GM18511 (cell line): ENCODE data around the gene ABHD12B.
A peak's percentile ranks its signal among the peaks of the same experiment; 100 is the strongest.
"Not testable (repeated sequence)": the region's sequence is repeated elsewhere in the genome, so short reads cannot be mapped to it uniquely, and the experiment has no call there.

ENCODE experiments used
- ATAC-seq: cut with Tn5 transposase; IDR thresholded peaks from one replicate; pipeline ENCODE4 v1.9.1; 2021; ENCODE audit warnings: mild to moderate bottlenecking, moderate library complexity; ENCODE audit not compliant: unreplicated experiment

The ABHD12B gene

DNA sequence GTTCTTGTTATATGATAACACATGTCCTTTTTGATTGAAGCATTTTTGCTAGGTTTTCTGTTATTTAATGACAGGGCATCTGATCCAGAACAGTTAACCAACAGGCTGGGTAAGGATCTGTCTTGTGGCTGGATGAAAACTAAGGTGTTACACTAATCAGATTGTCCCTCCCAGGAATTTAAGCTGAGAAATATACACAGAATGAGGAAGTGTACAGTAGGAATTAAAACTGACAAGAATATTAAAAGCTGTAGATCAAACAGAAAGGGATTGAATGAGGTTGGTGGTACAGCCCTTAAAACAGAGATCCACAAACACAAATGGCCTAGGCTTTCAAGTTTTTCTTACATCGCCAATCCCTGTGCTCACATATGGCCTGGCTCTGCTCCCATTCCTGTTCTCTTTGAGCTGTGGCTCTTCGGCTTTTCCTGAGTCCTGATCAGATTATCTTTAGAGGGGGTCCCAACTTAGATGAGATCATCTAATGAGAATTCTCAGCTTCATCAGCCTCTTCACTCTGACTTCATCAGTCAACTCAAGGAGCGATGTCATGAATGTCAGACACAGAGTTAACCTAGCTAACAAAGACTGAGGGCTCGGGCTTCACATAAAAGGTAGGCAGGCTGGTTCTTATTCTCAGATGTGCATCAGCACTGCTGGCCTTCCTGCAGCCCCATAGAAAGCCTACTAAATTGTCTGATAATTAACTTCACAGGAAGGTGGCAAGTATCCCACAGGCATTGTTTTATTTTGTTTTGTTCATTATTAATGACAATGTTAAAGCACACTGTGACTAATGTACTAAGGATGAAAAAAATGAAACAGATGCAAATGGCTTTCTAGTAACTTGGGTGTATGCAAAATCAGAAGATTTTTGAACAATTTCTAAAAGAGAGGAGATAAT is 61.0 kb downstream of the ABHD12B start:
- ATAC-seq: no peak

DNA sequence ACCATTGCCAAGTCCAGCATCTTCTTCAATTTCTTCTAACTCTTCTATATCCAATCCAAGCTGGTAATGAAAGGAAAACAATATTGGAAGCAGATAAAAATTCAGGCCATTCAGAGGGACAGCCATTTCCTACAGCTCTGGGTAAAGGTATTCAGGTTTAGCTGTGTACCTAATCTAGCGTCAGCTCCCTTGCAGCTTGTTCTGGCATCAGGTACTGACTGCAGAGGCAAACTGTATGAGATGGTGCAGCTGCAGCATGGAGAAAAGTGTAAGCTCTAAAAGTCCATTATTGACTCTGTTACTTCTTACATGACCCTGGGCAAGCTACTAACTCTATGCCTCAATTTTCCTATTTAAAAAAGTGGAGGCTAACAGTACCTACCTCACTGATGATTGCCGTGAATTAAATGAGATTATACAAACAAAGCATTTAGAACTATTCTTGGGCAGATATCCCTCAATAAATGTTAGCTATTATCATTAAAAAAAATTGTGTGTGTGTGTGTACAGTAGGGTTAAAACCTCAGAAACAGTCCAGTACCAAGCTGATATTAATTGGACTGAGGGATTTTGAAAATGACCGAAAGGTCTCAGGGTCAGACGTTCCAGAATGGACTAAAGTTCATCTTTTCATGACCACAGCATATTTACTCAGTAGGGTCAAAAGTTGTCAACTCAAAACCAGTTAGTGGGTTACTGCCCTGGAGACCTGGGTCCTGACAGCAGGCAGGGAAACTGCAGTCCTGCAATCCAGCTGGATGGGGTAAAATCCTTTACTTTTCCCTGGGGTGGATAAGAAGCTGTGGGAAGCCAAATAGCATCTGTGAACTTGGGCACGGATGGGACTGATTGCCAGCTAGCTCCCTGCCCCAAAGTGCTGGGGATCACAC is 63.5 kb downstream of the ABHD12B start:
- ATAC-seq: no peak

DNA sequence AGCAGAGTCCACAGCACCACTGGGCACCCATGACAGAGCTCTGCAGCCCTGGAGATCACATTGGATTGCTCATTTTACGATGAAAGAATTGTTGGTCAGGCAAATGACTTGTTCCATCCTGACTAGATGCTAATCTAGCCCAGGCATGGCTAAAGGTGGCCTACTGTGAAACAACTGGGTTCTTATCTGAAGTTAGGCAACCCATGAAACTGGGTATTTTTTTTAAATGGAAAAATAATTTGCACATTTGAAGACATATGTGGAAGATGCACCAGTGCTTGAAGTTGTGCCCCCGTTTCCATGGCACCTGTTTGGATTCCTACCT is 64.1 kb downstream of the ABHD12B start:
- ATAC-seq: no peak

DNA sequence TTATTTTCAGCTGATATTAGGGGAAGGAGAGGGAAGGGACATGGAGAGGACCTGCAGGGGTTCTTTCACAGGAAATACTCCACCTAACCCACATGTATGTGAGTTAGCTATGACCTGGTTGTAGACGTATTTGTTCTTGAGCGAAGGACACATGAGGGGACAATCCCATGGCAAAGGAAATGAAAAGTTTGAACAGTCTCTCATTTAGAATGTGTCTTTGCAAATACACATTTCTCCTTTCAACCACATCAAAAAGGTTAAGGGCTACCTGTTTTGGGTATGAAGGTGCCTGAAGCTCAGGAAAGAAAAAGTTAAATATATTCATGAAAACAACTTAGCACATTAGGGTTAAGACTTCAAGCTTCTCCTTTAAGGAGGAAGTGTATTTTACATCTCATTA is 65.0 kb downstream of the ABHD12B start:
- ATAC-seq: no peak

DNA sequence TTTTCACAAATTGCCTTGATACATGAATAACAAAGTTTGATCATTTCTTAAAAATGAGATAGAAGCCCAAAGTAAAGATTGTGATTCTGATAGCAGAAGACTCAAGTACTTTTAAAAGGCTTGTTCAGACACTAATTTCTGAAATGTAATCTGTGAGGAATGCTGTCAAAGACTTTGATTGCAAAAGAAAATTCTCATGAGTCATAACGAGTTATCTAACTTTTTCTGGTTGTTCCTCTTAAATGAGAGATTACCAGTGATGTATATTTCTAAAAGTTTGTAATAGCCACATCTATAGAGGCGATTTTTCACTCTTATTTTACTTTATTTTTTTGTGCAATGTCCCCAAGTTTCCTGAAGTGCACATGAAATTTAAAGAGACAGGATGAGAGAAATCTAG is 65.5 kb downstream of the ABHD12B start:
- no peak for ATAC-seq

DNA sequence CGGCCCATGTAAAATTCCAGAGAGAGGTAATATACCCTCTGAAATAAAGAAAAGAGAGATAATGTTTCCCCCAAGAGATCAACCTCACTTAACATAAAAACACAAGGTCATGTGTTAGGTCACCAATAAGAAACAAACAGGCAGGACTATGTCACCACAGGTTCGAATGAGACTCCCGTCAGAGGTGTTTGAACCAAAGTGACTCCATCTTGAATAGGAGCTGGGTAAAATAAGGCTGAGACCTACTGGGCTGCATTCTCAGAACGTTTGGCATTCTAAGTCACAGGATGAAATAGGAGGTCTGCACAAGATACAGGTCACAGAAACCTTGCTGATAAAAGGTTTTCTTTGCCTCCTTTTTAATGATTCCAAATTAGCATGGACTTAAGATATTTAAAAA is 65.9 kb downstream of the ABHD12B start:
- no peak for ATAC-seq

GRCh38 chr14:50941151-50941550 is 69.3 kb downstream of the ABHD12B start:
- no peak for ATAC-seq

DNA sequence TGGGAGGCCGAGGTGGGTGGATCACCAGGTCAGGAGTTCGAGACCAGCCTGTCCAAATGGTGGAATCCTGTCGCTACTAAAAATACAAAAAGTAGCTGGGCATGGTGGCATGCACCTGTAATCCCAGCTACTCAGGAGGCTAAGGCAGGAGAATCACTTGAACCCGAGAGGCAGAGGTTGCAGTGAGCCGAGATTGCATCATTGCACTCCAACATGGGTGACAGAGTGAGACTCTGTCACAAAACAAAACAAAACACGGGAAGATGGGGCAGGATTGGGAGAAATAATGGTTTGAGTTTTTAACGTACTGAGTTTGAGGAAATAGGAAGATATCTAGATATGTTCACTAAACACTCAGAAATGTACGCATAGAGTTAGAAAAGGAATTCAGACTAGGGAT is 69.8 kb downstream of the ABHD12B start:
- ATAC-seq: not testable (repeated sequence)

DNA sequence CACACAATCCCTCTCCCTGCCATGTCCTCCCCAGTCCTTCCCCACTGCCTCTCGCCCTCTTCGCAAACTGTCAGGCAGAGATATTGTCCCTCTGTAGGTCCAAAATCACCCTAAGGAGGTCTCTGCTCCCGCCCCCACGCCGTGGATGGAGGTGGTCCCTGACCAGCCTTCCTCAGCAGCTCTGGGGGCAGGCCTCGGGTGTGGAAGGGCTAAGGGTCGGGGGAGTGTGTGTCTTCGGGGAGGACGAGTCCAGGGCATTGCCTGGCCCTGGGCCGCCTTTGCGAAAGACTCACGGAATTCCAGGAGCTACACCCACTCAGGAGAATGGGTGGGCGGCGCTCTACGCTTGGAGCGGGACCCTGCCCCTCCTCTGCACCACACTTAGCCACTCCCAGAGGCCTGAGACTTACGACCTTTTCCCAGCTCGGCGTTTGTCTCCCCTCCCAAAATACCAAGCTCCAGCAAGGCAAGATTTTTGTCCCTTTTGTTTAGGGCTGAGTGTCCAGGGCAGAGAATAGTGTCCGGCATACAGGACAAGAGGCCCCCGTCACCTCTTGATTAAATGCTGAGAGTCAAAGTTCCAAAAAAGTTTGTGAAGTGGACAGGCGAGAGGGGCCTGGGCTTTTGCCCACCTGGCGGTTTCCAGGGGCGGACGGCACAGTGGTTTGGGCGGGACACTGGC is 71.5 kb downstream of the ABHD12B start:
- ATAC-seq: no peak

GRCh38 chr14:50943943-50944646 is 72.2 kb downstream of the ABHD12B start, which contains the start of gene PYGL:
TSS of gene PYGL (minus strand) at chr14:50944483. CDS start at chr14:50944403, 80 bp downstream.
- peak; percentile 73 for ATAC-seq

DNA sequence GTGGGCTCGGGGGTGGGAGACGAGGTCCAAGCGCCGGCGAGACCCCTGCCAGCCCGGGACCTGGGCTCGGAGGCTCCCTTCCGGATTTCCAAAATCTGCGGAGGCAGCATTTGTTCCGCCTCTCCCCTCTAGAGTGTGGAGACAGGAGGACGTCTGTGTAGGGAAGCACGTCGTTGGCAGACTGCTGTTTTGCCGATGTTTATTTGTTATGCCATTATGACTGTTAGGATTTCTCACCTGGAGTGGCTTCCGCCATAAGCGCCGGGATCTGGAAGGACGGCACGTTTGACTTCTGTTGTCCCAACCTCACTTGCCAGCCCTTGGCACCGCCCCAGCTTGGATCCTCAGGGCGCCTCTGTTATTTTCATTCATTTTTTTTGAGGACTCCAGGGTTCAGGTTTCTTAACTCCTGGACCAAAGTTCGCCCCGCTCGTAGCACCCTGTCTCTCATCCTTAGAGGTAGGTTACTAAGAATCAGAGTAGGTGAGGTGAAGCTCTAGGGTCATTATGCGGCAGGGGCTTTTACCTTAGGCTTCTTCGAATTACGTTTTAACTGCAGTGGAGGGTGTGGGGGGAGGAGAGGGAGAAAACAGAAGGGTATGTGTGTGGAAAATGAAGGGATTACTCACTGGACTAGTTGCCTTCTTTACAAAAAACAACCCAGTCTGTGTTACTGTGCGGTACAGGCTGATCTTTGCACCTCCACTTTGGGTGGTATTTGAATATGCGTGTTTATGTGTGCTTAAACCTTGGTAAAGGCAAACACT is 73.0 kb downstream of the ABHD12B start:
- peak; percentile 22 for ATAC-seq

- ATAC-seq: no peak
Observed at GRCh38 chr14:50946234-50946935, 74.5 kb downstream of the ABHD12B start.

DNA sequence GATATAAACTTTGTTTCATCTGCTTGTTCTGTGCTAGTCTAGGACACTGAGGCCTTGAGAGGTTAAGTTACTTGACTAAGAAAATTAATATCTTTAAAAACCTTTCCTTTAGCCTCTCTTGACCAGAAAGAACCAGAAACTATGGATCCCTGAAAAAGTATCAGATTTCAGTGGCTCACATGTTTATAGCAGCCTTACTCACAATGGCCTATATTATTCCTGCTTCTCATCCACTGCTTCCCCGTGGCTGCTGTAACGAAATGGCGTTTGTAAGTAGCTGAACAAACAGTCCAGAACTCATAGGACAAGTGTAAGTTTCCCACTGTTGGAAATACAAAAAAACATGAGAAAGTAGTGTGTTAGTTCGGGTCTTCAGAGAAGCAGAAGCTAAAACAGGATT is 75.6 kb downstream of the ABHD12B start:
- ATAC-seq: no peak

GRCh38 chr14:50948205-50948604 is 76.4 kb downstream of the ABHD12B start:
- no peak for ATAC-seq

DNA sequence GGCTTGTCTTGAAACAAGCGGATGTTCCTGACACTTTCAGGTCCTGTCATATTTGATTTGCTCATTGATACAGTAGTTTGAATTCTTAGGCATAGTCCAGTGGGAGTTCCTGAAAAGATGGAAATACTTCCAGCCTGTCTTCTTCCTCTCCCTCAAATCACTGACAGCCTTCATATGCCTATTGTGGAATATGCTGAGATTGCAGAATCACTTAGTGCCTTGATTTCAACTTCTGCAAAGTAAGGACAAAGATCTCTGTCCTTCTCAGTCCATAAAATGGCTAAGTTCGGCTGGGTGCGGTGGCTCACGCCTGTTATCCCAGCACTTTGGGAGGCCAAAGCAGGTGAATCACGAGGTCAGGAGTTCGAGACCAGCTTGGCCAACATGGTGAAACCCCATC is 79.2 kb downstream of the ABHD12B start:
- ATAC-seq: no peak

GRCh38 chr14:50953502-50953901 is 81.6 kb downstream of the ABHD12B start:
- ATAC-seq: no peak
